HL-60 (cell line): ENCODE data around the gene NFYC.

Experiments
- POLR2AphosphoS5 ChIP-seq: IDR thresholded peaks from 2 replicates; pipeline ENCODE4 v1.6.1; 2012; ENCODE audit warnings: low read depth
- REST ChIP-seq: IDR thresholded peaks from 2 replicates; pipeline ENCODE4 v1.6.1; 2012; ENCODE audit warnings: low read depth; ENCODE audit not compliant: insufficient replicate concordance

DNA sequence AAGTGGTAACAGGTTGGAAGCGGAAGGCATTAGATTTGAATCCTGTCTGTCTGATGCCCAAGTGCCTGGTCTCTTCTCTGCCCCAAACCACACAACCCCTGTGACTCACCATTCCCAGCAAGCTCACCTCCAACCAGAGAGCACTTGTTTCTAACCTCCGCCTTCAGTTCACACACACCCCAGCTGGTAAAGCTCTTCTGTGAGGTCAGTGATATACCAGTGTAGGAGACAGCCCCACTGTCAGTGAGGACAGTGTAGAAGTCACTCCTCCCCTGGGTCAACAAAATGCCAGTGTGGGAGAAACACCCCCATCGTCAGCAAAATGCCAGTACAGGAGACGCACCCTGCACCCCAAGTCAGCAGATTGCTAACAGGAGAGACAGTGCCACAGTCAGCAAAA lies 28.6 kb upstream of the NFYC start:
- TF ChIP-seq POLR2AphosphoS5: no peak
- TF ChIP-seq REST: no peak
